Measurements from ENCODE around the gene WDR86. TPM values are rescaled to one million over a fixed set of nuclear protein-coding genes. Genes with fewer than 3 reads are reported as not detected.

The WDR86 gene
- total RNA-seq, 1 experiment from 2014 or later: 40.8 TPM

GRCh38 chr7:151399305-151399601, 10.6 kb downstream of the WDR86 start:
- DNase-seq: no peak
- Histone ChIP-seq H3K36me3 (replicated peaks; ENCODE audit: control insufficient read depth, insufficient read depth, low read length) (peaks cover 4% of the 10 kb centered on the region), H3K27me3 (ENCODE audit: control insufficient read depth, insufficient read depth, low read length) (no peaks in the 10 kb centered on the region), H3K4me3 (ENCODE audit: insufficient read depth, low read depth, low read length) (no peak overlapping the region)

GRCh38 chr7:151398446-151399304, 11.2 kb downstream of the WDR86 start:
- peaks cover 4% of the 10 kb centered on the region for H3K36me3 ChIP-seq (replicated peaks; ENCODE audit: control insufficient read depth, insufficient read depth, low read length)
- no peak for DNase-seq
- H3K27me3 ChIP-seq (ENCODE audit: control insufficient read depth, insufficient read depth, low read length): no peaks in the 10 kb centered on the region
- H3K4me3 ChIP-seq (ENCODE audit: insufficient read depth, low read depth, low read length): no peak overlapping the region

- no peak overlapping the region for H3K4me3 ChIP-seq (ENCODE audit: insufficient read depth, low read depth, low read length)
- no peak for DNase-seq
- H3K27me3 ChIP-seq (ENCODE audit: control insufficient read depth, insufficient read depth, low read length): no peaks in the 10 kb centered on the region
- peaks cover 4% of the 10 kb centered on the region for H3K36me3 ChIP-seq (replicated peaks; ENCODE audit: control insufficient read depth, insufficient read depth, low read length)
These were observed 12.8 kb downstream of the WDR86 start for GRCh38 chr7:151397026-151397425.

- peaks cover 4% of the 10 kb centered on the region for H3K36me3 ChIP-seq (replicated peaks; ENCODE audit: control insufficient read depth, insufficient read depth, low read length)
- H3K27me3 ChIP-seq (ENCODE audit: control insufficient read depth, insufficient read depth, low read length): no peaks in the 10 kb centered on the region
- DNase-seq: no peak
- H3K4me3 ChIP-seq (ENCODE audit: insufficient read depth, low read depth, low read length): no peak overlapping the region
These were observed 13.4 kb downstream of the WDR86 start for GRCh38 chr7:151396328-151396970.

GRCh38 chr7:151395036-151395367, 14.8 kb downstream of the WDR86 start:
- DNase-seq: no peak
- peaks cover 4% of the 10 kb centered on the region for H3K36me3 ChIP-seq (replicated peaks; ENCODE audit: control insufficient read depth, insufficient read depth, low read length)
- no peaks in the 10 kb centered on the region for H3K27me3 ChIP-seq (ENCODE audit: control insufficient read depth, insufficient read depth, low read length)
- no peak overlapping the region for H3K4me3 ChIP-seq (ENCODE audit: insufficient read depth, low read depth, low read length)

GRCh38 chr7:151394076-151395035, 15.5 kb downstream of the WDR86 start:
- Histone ChIP-seq H3K4me3 (ENCODE audit: insufficient read depth, low read depth, low read length) (no peak overlapping the region), H3K27me3 (ENCODE audit: control insufficient read depth, insufficient read depth, low read length) (no peaks in the 10 kb centered on the region), H3K36me3 (replicated peaks; ENCODE audit: control insufficient read depth, insufficient read depth, low read length) (peaks cover 4% of the 10 kb centered on the region)
- DNase-seq: no peak

GRCh38 chr7:151393031-151393977, 16.5 kb downstream of the WDR86 start:
- DNase-seq: no peak
- Histone ChIP-seq H3K4me3 (ENCODE audit: insufficient read depth, low read depth, low read length) (no peak overlapping the region), H3K27me3 (ENCODE audit: control insufficient read depth, insufficient read depth, low read length) (no peaks in the 10 kb centered on the region), H3K36me3 (replicated peaks; ENCODE audit: control insufficient read depth, insufficient read depth, low read length) (peaks cover 5% of the 10 kb centered on the region)

- Histone ChIP-seq H3K36me3 (replicated peaks; ENCODE audit: control insufficient read depth, insufficient read depth, low read length) (0 out of 2 replicates have a peak, but pooled peaks cover 1% of the 10 kb centered on the region), H3K27me3 (ENCODE audit: control insufficient read depth, insufficient read depth, low read length) (no peaks in the 10 kb centered on the region), H3K4me3 (ENCODE audit: insufficient read depth, low read depth, low read length) (no peak overlapping the region)
- no peak for DNase-seq
These were observed 17.4 kb downstream of the WDR86 start for GRCh38 chr7:151392426-151392825.

- Histone ChIP-seq H3K27me3 (ENCODE audit: control insufficient read depth, insufficient read depth, low read length) (no peaks in the 10 kb centered on the region), H3K4me3 (ENCODE audit: insufficient read depth, low read depth, low read length) (no peak overlapping the region), H3K36me3 (replicated peaks; ENCODE audit: control insufficient read depth, insufficient read depth, low read length) (0 out of 2 replicates have a peak, but pooled peaks cover 1% of the 10 kb centered on the region)
- no peak for DNase-seq
These were observed 17.8 kb downstream of the WDR86 start for GRCh38 chr7:151392002-151392401.

GRCh38 chr7:151391358-151391730, 18.5 kb downstream of the WDR86 start:
- 0 out of 2 replicates have a peak, but pooled peaks cover 1% of the 10 kb centered on the region for H3K36me3 ChIP-seq (replicated peaks; ENCODE audit: control insufficient read depth, insufficient read depth, low read length)
- no peak for DNase-seq
- H3K27me3 ChIP-seq (ENCODE audit: control insufficient read depth, insufficient read depth, low read length): no peaks in the 10 kb centered on the region
- H3K4me3 ChIP-seq (ENCODE audit: insufficient read depth, low read depth, low read length): no peak overlapping the region

GRCh38 chr7:151390598-151391357, 19.1 kb downstream of the WDR86 start:
- H3K4me3 ChIP-seq (ENCODE audit: insufficient read depth, low read depth, low read length): no peak overlapping the region
- 0 out of 2 replicates have a peak, but pooled peaks cover 1% of the 10 kb centered on the region for H3K36me3 ChIP-seq (replicated peaks; ENCODE audit: control insufficient read depth, insufficient read depth, low read length)
- H3K27me3 ChIP-seq (ENCODE audit: control insufficient read depth, insufficient read depth, low read length): no peaks in the 10 kb centered on the region
- no peak for DNase-seq

- Histone ChIP-seq H3K27me3 (ENCODE audit: control insufficient read depth, insufficient read depth, low read length) (no peaks in the 10 kb centered on the region), H3K4me3 (ENCODE audit: insufficient read depth, low read depth, low read length) (no peak overlapping the region), H3K36me3 (replicated peaks; ENCODE audit: control insufficient read depth, insufficient read depth, low read length) (0 out of 2 replicates have a peak, but pooled peaks cover 1% of the 10 kb centered on the region)
- DNase-seq: no peak
These were observed 19.9 kb downstream of the WDR86 start for GRCh38 chr7:151389768-151390597.
